NCI-H1436 (cell line): ENCODE measurements around the gene SART1.

ENCODE experiments used
- DNase-seq: peaks from one replicate; lab custom pipeline; 2025; lab: John Stamatoyannopoulos, UW

The SART1 gene

DNA sequence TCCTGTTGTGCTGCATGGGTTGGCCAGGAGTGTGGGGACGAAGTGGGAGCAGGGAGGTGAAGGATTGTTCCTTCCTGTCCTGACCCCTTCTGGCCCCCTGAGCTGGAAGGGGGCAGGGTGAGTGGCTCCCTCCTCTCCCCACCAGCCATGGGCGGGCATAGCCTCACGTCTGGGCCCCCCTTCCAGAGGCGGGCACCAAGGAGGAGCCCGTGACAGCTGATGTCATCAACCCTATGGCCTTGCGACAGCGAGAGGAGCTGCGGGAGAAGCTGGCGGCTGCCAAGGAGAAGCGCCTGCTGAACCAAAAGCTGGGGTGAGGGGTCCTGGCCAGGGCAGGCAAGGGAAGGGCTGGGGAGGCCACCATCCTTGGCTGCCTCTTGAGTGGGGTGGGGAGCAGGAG, 3.4 kb downstream of the SART1 start:
- no peak for DNase-seq

DNA sequence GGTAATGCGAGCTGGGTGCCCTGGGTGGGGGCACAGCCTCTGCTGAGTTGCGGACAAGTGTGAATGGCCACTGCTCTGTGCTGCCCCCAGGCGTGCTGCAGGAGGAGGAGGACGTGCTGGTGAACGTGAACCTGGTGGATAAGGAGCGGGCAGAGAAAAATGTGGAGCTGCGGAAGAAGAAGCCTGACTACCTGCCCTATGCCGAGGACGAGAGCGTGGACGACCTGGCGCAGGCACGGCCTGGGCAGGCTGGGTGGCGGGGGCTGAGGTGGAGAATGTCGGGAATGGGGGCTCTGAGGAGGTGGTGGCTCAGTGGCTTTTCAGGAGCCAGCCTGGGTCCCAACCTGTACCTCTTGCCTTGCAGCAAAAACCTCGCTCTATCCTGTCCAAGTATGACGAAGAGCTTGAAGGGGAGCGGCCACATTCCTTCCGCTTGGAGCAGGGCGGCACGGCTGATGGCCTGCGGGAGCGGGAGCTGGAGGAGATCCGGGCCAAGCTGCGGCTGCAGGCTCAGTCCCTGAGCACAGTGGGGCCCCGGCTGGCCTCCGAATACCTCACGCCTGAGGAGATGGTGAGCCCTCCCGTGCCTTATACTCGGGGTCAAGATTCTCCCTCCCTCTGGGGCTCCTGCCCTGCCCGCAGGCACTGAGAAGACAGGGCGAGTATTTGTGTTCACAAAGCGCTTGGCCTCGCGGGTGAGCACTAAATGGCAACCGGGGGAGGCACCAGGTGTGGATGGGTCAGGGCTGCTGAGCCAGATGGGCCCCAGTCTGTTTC, 4.6 kb downstream of the SART1 start:
- DNase-seq: no peak

DNA sequence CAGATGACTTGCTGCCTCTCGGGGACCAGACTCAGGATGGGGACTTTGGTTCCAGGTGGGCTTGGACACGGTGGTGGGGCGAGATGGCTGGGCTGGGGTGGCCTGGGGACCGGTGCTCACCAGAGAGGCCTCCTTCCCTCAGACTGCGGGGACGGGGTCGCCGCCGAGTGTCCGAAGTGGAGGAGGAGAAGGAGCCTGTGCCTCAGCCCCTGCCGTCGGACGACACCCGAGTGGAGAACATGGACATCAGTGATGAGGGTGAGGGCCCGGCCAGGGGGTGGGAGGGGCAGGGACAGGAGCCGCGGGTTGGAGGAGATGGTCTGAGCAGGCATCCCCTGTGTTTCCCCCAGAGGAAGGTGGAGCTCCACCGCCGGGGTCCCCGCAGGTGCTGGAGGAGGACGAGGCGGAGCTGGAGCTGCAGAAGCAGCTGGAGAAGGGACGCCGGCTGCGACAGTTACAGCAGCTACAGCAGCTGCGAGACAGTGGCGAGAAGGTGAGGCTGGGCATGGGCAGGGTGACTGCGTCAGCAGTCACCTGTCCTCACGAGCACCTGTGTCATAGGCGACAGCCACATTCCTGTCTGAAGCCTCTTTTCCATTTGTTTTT, 5.9 kb downstream of the SART1 start:
- no peak for DNase-seq

DNA sequence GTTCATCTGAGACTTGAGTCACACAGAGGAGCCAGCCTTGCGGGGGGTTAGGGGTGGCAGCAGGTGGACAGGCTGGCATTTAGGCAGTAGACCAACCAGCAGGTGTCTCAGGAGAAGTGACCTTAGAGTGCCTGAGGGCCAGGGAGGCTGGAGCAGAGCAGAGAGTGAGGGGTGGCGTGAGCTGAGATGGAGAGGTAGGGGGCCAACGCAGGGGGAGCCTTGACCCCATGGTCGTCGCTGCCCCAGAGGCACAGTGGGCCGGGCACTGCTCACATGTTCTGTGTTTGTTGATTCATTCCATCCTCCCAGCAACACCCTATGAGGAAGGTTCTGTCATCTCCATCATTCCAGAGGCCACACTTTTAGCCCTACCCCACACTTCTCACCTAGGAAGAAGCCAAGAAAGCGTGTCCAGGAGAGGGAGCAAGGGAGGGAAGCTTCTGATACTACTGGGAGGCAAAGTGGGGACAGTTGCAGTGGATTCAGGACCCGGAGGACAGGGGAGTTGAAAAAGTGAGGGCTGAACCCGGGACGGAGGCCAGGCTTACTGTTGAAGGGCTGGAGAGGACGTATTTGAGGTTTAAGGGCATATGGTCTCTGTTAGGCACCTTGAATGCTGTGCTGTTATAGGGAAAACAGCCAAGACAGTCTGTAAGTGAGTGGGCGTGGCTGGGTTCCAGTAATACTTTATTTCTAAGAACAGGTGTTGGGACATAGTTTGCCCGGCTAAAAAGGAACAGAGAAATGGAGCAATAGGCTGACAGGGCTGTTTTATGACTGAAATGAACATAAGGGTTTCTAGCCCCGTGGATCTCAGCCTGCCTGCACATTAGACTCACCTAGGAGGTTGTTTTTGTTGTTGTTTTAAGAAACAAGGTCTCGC, 7.3 kb downstream of the SART1 start:
- no peak for DNase-seq

DNA sequence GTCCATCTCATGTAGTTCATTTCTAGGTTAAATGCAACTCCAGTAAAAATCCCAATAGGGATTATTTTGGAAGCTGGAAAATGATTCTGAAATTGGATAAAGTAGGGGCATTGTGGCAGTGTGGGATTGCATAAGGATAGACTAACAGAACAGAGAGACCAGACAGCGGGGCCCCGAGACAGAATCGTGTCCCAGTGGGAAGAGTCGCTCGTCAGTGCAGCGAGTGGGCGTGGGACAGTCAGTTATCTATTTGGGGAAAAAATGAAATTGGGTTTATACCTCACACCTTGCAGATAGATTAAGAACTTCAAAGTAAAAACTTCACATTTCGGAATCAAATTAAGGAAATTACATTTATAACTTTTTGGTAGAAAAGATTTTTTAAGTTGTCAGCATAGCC, 10.6 kb downstream of the SART1 start:
- DNase-seq: no peak

GRCh38 chr11:65973439-65974110, 12.0 kb downstream of the SART1 start:
- DNase-seq: no peak

DNA sequence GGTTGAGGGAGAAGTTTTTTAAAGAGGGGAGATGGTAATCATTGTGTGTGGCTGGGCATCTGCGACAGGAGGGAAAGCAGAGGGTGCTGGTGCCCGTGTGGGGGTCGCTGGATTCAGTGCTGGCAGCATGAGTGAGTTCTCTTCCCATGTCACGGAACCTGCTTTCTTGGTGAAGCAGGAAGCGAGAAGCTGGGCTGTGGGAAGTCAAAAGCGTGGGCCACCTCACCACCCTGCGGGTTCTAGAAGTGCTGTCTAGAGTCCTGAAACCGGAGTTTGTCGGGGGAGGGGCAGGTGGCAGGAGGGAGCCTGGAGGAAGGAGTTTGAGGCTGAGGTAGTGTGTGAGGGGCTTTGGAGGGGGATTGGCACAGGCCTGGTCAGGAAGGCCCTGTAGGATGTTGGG, 14.2 kb downstream of the SART1 start:
- no peak for DNase-seq

GRCh38 chr11:65976216-65977176, 15.0 kb downstream of the SART1 start:
- DNase-seq: no peak

GRCh38 chr11:65977621-65978390, 16.3 kb downstream of the SART1 start:
- no peak for DNase-seq

DNA sequence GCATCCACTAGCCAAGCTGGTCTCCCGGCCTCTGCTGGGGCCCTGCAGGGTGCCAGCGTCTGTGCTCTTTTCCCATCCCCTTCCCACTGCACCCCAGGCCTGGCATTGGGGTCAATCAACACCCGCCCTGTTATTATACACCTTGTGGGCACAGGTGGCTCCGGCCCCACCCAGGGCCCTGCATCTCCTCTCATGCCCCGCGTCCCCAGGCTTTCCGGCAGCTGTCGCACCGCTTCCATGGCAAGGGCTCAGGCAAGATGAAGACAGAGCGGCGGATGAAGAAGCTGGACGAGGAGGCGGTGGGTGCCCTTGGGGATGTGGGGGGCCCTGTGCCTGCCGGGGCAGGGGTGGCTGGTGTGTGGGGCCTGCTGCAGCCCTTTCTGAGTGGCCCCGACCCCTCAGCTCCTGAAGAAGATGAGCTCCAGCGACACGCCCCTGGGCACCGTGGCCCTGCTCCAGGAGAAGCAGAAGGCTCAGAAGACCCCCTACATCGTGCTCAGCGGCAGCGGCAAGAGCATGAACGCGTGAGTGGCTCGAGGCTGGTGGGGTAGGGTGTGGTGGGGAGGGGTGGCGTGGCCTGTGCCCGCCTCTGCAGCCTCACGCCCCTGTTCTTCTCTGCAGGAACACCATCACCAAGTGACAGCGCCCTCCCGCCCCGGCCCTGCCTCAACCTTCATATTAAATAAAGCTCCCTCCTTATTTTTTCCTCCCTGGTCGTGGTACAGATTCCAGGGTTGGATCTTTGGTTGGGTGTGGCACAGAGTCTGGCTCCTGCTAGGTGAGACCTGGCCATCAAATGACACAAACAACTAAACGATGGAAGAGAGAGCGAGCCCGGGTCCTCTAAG, 17.1 kb downstream of the SART1 start:
- DNase-seq: no peak

DNA sequence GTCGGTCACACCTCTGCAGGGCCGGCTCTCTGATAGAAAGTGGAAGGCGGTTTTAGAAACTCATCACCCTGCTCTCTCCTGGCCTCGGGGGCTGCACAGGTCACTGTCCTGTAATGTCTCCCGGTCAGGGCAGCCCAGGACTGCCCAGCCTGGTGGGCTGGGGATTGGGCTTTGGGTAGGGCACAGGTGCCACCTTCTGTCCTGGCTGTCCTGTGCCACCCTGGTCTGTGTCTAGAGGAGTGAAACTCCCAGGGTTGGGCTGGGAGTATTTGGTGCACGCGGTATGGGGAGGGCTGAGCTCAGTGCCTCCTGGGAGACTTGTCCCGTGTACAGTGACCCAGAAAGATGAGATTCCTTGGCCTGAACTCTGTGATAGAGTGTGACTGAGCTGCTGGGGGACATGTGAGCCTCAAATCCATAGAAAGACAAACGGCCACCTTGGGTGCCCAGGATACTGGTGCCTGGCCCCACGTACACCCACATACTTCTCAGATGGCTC, 17.8 kb downstream of the SART1 start:
- DNase-seq: no peak

- DNase-seq: no peak
Observed at GRCh38 chr11:65981101-65981740, 19.7 kb downstream of the SART1 start.

DNA sequence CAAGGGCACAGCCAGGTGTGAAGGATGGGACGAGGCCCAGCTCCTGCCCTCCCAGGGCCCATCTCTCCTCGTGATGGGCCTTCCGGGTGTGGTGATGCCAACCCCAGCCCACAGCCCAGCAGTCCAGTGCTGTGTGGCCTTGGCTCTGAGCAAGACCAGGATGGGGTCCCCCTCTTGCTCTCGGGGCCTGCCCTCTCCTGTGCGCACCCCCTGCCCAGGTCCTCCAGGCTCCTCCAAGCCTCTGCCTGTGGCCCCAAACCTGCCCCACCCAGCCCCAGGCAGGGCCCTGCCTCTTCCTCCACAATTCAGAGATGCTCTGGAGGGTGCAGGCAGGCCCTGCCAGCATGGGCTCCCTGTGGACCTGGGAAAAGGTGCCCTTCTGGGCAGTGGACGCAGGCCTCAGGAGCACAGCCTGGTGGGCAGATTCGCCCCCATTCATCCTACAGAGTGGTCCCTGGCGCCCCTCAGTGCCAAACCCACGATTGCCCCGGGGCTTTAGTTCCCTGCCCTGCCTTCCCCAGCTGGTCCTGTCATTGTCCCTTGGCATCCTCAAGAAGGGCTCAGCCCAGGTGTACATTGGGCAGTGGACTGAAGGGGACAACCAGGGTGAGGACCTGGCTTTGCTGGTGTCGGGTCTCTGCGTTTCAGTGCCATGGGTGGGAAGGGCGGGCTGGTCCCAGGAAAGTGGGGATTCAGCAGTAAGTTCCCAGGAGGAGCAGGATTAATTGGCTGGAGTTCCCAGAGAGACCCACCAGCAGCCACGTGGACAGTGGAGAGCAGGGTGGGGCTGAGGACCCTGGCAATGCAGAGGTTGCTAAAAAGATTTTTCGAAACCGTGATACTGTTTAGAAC, 20.7 kb downstream of the SART1 start:
- no peak for DNase-seq

DNA sequence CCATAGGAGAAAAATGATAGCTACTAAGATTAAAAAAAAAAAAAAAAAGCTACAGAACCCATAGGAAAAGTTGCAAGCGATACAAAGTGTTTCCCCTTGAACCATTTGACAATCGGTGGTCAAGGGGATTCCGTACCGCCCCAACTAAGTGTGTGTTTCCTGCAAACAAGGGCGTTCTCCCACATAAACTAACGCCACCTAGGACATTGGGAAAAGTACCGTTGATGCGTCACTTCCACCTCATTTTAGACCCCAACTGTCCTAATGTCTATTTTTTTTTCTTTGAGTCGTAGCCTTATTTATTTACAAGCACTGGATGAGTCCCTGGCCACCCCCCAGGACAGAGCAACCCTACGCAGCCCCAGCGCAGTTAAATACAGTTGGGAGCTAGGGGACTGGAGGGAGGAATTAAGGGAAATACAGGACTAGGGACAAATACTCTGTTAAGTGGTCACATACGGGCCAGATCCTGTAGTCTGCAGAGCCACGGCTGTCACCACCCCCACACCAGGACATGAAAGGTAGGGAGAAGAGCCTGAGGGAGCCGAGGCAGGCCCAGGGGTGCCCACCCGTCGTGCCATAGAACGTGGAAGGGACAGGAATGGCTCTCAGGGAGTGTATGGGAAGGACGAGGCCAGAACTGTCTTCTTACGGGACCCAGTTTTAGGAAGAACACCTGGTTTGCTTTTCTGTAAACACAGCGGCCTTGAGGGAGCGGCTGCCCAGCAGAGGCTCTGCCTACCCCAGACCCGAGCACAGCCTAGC, 21.5 kb downstream of the SART1 start:
- DNase-seq: no peak

GRCh38 chr11:65983589-65983987, 22.1 kb downstream of the SART1 start:
- no peak for DNase-seq

GRCh38 chr11:65987336-65987735, 25.8 kb downstream of the SART1 start:
- DNase-seq: no peak
